IMR-90 (cell line): ENCODE results near the gene TSPAN3. TPM values are rescaled to one million over a fixed set of nuclear protein-coding genes. Genes with fewer than 3 reads are reported as not detected.

Experiments
- ATAC-seq: fragments of 200-7000 bp; cut with Tn5 transposase; 2 replicates; pipeline ENCODE4 v1.9.1; 2020; ENCODE audit warnings: low read depth, mild to moderate bottlenecking, moderate library complexity
- BruUV-seq: library from RNA; stranded (reverse); fragments of 400-500 nt; replicated peaks from 2 replicates; lab custom pipeline; 2021; lab: Mats Ljungman, UMichigan
- CTCF ChIA-PET: fragments of 300-600 bp; formaldehyde crosslinking; extraction: SDS; loops from one replicate; lab custom pipeline; 2021; ENCODE audit warnings: antibody characterized with exemption; lab: Yijun Ruan, JAX
- POLR2A ChIA-PET: fragments of 300-600 bp; sonication (Branson Sonifier 250); formaldehyde crosslinking; loops from one replicate; lab custom pipeline; 2022; ENCODE audit warnings: antibody characterized with exemption; ENCODE audit not compliant: unreplicated experiment; lab: Charles Lee
- DNase-seq: peaks from one replicate; pipeline ENCODE4 v3.0.0; 2013
- H2AFZ ChIP-seq: replicated peaks from 2 replicates; pipeline ENCODE3; 2013; ENCODE audit warnings: low read length, mild to moderate bottlenecking; ENCODE audit not compliant: poor library complexity
- H2AK5ac ChIP-seq: 2 replicates; pipeline ENCODE4 v1.6.1; 2013; ENCODE audit warnings: low read depth, low read length, inconsistent platforms
- H2AK9ac ChIP-seq: replicated peaks from 2 replicates; pipeline ENCODE3; 2013; ENCODE audit warnings: mild to moderate bottlenecking, low read depth, low read length, moderate library complexity; ENCODE audit not compliant: poor library complexity
- H2BK120ac ChIP-seq: 2 replicates; pipeline ENCODE4 v1.6.1; 2013; ENCODE audit warnings: low read depth, low read length, inconsistent platforms
- H2BK15ac ChIP-seq: 3 replicates; pipeline ENCODE4 v1.6.1; 2013; ENCODE audit warnings: low read depth, low read length, inconsistent platforms
- H2BK20ac ChIP-seq: 2 replicates; pipeline ENCODE4 v1.6.1; 2013; ENCODE audit warnings: low read depth, mild to moderate bottlenecking, inconsistent platforms, low read length, moderate library complexity
- H2BK5ac ChIP-seq: 2 replicates; pipeline ENCODE4 v1.6.1; 2013; ENCODE audit warnings: mild to moderate bottlenecking, low read depth, low read length, inconsistent platforms; ENCODE audit not compliant: poor library complexity, severe bottlenecking
- H3K14ac ChIP-seq: replicated peaks from 2 replicates; pipeline ENCODE4 v1.6.1; 2013; ENCODE audit warnings: low read depth, low read length, inconsistent platforms
- H3K18ac ChIP-seq: 2 replicates; pipeline ENCODE4 v1.6.1; 2013; ENCODE audit warnings: low read depth, low read length, control low read depth
- H3K23ac ChIP-seq: 2 replicates; pipeline ENCODE4 v1.6.1; 2013; ENCODE audit warnings: low read depth, low read length, inconsistent platforms
- H3K27ac ChIP-seq: 2 replicates; pipeline ENCODE4 v1.5.1; 2013; ENCODE audit warnings: mild to moderate bottlenecking, control low read depth, low read length; ENCODE audit not compliant: insufficient read depth
- H3K27me3 ChIP-seq: 2 replicates; pipeline ENCODE4 v1.6.1; 2013; ENCODE audit warnings: low read length; ENCODE audit not compliant: control insufficient read depth, insufficient read depth
- H3K36me3 ChIP-seq: 2 replicates; pipeline ENCODE4 v1.6.1; 2013; ENCODE audit warnings: low read length, mixed read lengths; ENCODE audit not compliant: control insufficient read depth, insufficient read depth
- H3K4ac ChIP-seq: 2 replicates; pipeline ENCODE4 v1.6.1; 2013; ENCODE audit warnings: low read depth, low read length, inconsistent platforms
- H3K4me1 ChIP-seq: 2 replicates; pipeline ENCODE4 v1.6.1; 2013; ENCODE audit warnings: low read length, mixed read lengths; ENCODE audit not compliant: control insufficient read depth, insufficient read depth
- H3K4me2 ChIP-seq: 2 replicates; pipeline ENCODE4 v1.6.1; 2013; ENCODE audit warnings: low read depth, mild to moderate bottlenecking, control low read depth, low read length, moderate library complexity
- H3K4me3 ChIP-seq: 2 replicates; pipeline ENCODE4 v1.5.1; 2013; ENCODE audit warnings: low read depth, mild to moderate bottlenecking, control low read depth, low read length, moderate library complexity; ENCODE audit not compliant: insufficient read depth
- H3K56ac ChIP-seq: 2 replicates; pipeline ENCODE4 v1.6.1; 2013; ENCODE audit warnings: low read length, inconsistent platforms; ENCODE audit not compliant: insufficient read depth; ENCODE audit errors: extremely low read depth
- H3K79me1 ChIP-seq, 2 experiments: 2 replicates each; pipeline ENCODE4 v1.6.1; 2013; ENCODE audit warnings: low read length in 2 of 2, inconsistent platforms in 1 of 2, low read depth in 1 of 2
- H3K9ac ChIP-seq: 2 replicates; pipeline ENCODE4 v1.6.1; 2013; ENCODE audit warnings: low read depth, low read length, control low read depth
- H3K9me1 ChIP-seq: 2 replicates; pipeline ENCODE4 v1.6.1; 2013; ENCODE audit warnings: low read length, inconsistent platforms; ENCODE audit not compliant: insufficient read depth
- H3K9me3 ChIP-seq: 2 replicates; pipeline ENCODE4 v1.6.1; 2013; ENCODE audit warnings: low read length; ENCODE audit not compliant: control insufficient read depth, insufficient read depth
- H4K20me1 ChIP-seq: 2 replicates; pipeline ENCODE4 v1.6.1; 2013; ENCODE audit warnings: low read length, inconsistent platforms; ENCODE audit not compliant: insufficient read depth
- H4K5ac ChIP-seq: 2 replicates; pipeline ENCODE4 v1.6.1; 2013; ENCODE audit warnings: mild to moderate bottlenecking, low read depth, low read length, control low read depth
- H4K8ac ChIP-seq, 2 experiments: 2 replicates each; pipeline ENCODE4 v1.6.1; 2013; ENCODE audit warnings: low read depth in 2 of 2, low read length in 2 of 2, control low read depth in 1 of 2, inconsistent platforms in 1 of 2
- H4K91ac ChIP-seq: 2 replicates; pipeline ENCODE4 v1.6.1; 2013; ENCODE audit warnings: low read depth, low read length, inconsistent platforms; ENCODE audit not compliant: insufficient read depth
- BHLHE40 ChIP-seq: fragments of 150-350 bp; IDR thresholded peaks from 2 replicates; pipeline ENCODE4 v1.6.1; 2016; ENCODE audit warnings: mild to moderate bottlenecking, low read depth, low read length
- CHD1 ChIP-seq: IDR thresholded peaks from 2 replicates; pipeline ENCODE4 v1.6.1; 2012; ENCODE audit warnings: low read depth, low read length, improper control_type of control experiment
- FOS ChIP-seq: fragments of 150-350 bp; IDR thresholded peaks from 2 replicates; pipeline ENCODE4 v1.6.1; 2016; ENCODE audit warnings: low read depth, low read length
- MAFK ChIP-seq: IDR thresholded peaks from 2 replicates; pipeline ENCODE4 v1.6.1; 2012; ENCODE audit warnings: low read depth, low read length, improper control_type of control experiment
- MAZ ChIP-seq: IDR thresholded peaks from 2 replicates; pipeline ENCODE4 v1.6.1; 2012; ENCODE audit warnings: low read depth, mild to moderate bottlenecking, low read length, improper control_type of control experiment, moderate library complexity, borderline replicate concordance
- MXI1 ChIP-seq: IDR thresholded peaks from 2 replicates; pipeline ENCODE4 v1.6.1; 2012; ENCODE audit warnings: low read depth, mild to moderate bottlenecking, low read length, moderate library complexity, borderline replicate concordance
- POLR2A ChIP-seq: IDR thresholded peaks from 2 replicates; pipeline ENCODE4 v1.6.1; 2012; ENCODE audit warnings: mild to moderate bottlenecking, low read depth, low read length
- RAD21 ChIP-seq: IDR thresholded peaks from 2 replicates; pipeline ENCODE4 v1.6.1; 2012; ENCODE audit warnings: low read length, improper control_type of control experiment
- RCOR1 ChIP-seq: IDR thresholded peaks from 2 replicates; pipeline ENCODE4 v1.6.1; 2012; ENCODE audit warnings: mild to moderate bottlenecking, low read length, improper control_type of control experiment; ENCODE audit not compliant: insufficient replicate concordance
- RFX5 ChIP-seq: IDR thresholded peaks from 2 replicates; pipeline ENCODE4 v1.8.0; 2012; ENCODE audit warnings: low read depth, mild to moderate bottlenecking, low read length, moderate library complexity
- SMC3 ChIP-seq: fragments of 150-350 bp; IDR thresholded peaks from 2 replicates; pipeline ENCODE4 v1.6.1; 2016; ENCODE audit warnings: low read depth, mild to moderate bottlenecking, antibody characterized with exemption, low read length, moderate library complexity
- USF2 ChIP-seq: fragments of 150-350 bp; IDR thresholded peaks from 2 replicates; pipeline ENCODE4 v1.6.1; 2017; ENCODE audit warnings: mild to moderate bottlenecking, antibody characterized with exemption, low read length, low read depth
- WGBS, 2 experiments: methylation state at CpG; one replicate each; pipeline versions ENCODE4 v1.1.5 to v1.1.7; 2013; ENCODE audit warnings: missing lambda C conversion rate in 2 of 2; ENCODE audit not compliant: insufficient read length in 1 of 2; ENCODE audit errors: extremely low coverage in 2 of 2; 5-methylcytosine and 5-hydroxymethylcytosine counted together
- dilution Hi-C: fragments of 300-500 bp; cut with HindIII; formaldehyde crosslinking; loops from one replicate; pipeline ENCODE4 v1.14.3; 2018; ENCODE audit warnings: low sequenced_read_pairs; ENCODE audit not compliant: unreplicated experiment
- in situ Hi-C: fragments of 300-500 bp; cut with MboI; formaldehyde crosslinking; loops from 3 replicates; pipeline ENCODE4 v1.14.3; 2019; ENCODE audit warnings: low sequenced_read_pairs, inconsistent platforms, mixed read lengths
- intact Hi-C: fragments of 100-400 bp; cut with micrococcal nuclease; formaldehyde crosslinking; loops from 2 replicates; pipeline ENCODE4 v1.10.0; 2022
- polyA plus RNA-seq, 3 experiments: library from polyadenylated mRNA; depleted of rRNA; stranded (reverse); fragments of >200 nt; gene quantifications; 2 replicates each; pipeline ENCODE4 v1.2.3, GENCODE V29; 2012; ENCODE audit warnings: low replicate concordance in 1 of 3
- total RNA-seq: library from RNA; depleted of rRNA; stranded (reverse); fragments of >200 nt; gene quantifications from 2 replicates; pipeline ENCODE4 v1.2.3, GENCODE V29; 2012
- TF ChIP-seq, protein P1 (sequence below): conservative IDR thresholded peaks from 2 replicates; pipeline ENCODE4 v1.5.1; 2012; ENCODE audit warnings: mild to moderate bottlenecking, low read depth, low read length, improper control_type of control experiment

TSPAN3 gene
- total and polyA plus RNA-seq, 2 of the 4 experiments (the other 2 are of a cell fraction): 270 to 295 TPM

GRCh38 chr15:77083381-77084160 is 12.7 kb upstream of the TSPAN3 start (continued):
- TF ChIP-seq RFX5: no peak

DNA sequence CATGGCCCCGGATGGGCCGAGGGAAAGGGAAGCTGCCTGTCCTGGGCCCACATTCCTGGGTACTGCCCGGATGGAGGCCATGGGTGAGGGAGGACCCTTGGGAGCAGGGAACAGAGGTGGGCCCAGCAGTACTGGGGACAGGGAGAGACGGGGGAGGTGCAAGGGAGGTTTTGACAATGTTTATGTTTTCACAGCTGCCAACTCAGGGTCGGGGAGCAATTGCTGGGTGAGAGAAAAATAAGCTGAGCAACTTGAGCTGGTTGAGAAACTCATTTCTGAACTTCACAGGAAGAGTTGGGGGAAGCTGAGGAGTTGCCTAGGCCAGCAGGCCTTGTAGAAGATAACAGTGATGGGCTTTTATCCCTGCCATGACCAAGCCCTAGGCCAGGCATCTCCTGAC is 11.1 kb upstream of the TSPAN3 start:
- dilution Hi-C loops (no loop called here), in situ Hi-C loops (no loop called here)
- H2BK20ac ChIP-seq: no peak overlapping the region
- TF ChIP-seq RAD21 (no peak), RCOR1 (no peak), MAFK (no peak), MXI1 (no peak), FOS (no peak), POLR2A (no peak), MAZ (no peak), SMC3 (no peak), BHLHE40 (no peak), RFX5 (no peak), CHD1 (no peak), USF2 (no peak)
- TF ChIP-seq, protein P1, sequence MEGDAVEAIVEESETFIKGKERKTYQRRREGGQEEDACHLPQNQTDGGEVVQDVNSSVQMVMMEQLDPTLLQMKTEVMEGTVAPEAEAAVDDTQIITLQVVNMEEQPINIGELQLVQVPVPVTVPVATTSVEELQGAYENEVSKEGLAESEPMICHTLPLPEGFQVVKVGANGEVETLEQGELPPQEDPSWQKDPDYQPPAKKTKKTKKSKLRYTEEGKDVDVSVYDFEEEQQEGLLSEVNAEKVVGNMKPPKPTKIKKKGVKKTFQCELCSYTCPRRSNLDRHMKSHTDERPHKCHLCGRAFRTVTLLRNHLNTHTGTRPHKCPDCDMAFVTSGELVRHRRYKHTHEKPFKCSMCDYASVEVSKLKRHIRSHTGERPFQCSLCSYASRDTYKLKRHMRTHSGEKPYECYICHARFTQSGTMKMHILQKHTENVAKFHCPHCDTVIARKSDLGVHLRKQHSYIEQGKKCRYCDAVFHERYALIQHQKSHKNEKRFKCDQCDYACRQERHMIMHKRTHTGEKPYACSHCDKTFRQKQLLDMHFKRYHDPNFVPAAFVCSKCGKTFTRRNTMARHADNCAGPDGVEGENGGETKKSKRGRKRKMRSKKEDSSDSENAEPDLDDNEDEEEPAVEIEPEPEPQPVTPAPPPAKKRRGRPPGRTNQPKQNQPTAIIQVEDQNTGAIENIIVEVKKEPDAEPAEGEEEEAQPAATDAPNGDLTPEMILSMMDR: no peak

More for the DNA sequence above, 11.1 kb upstream of the TSPAN3 start:
- peak overlapping the region; percentile 26 for H2AK9ac ChIP-seq
- BruUV-seq: no TSS peak
- H3K9me1 ChIP-seq: peaks cover 13% of the 10 kb centered on the region
- no peaks in the 10 kb centered on the region for H3K79me1 ChIP-seq
- no peaks in the 10 kb centered on the region for H3K27me3 ChIP-seq
- H3K18ac ChIP-seq: no peak overlapping the region
- ATAC-seq: peak; percentile 50
- H2BK5ac ChIP-seq: no peak overlapping the region
- H2BK15ac ChIP-seq: no peak overlapping the region
- no peak overlapping the region for H3K4me3 ChIP-seq
- no peak overlapping the region for H4K5ac ChIP-seq
- no peaks in the 10 kb centered on the region for H3K9me3 ChIP-seq
- no peak overlapping the region for H3K56ac ChIP-seq
- no CpG with 5 or more reads among the region's 5 CpGs for WGBS, 2 experiments
- H4K20me1 ChIP-seq: no peaks in the 10 kb centered on the region
- no peak overlapping the region for H2BK120ac ChIP-seq
- H3K14ac ChIP-seq: no peak overlapping the region
- H3K4me2 ChIP-seq: no peak overlapping the region
- peak overlapping the region; percentile 32; the same call in 1 of the 2 replicates for H3K4ac ChIP-seq
- peak overlapping the region in 1 of 2 experiments; percentile 7; a peak in 1 of 4 replicates for H4K8ac ChIP-seq
- CTCF ChIA-PET: interaction anchor here (0.8 kb wide), 1 partner anchor 11 kb away, joined by 3 read pairs; the partner anchor contains the start of gene TSPAN3
- H2AFZ ChIP-seq: peak overlapping the region; percentile 44
- no peaks in the 10 kb centered on the region for H3K36me3 ChIP-seq
- H3K27ac ChIP-seq: no peak overlapping the region
- POLR2A ChIA-PET: interaction anchor here (0.6 kb wide), 1 partner anchor 508 kb away, joined by 6 read pairs; no protein-coding TSS in a partner anchor
- peaks cover 18% of the 10 kb centered on the region for H3K4me1 ChIP-seq
- no peak overlapping the region for H3K9ac ChIP-seq
- peak; percentile 40 for DNase-seq
- no peak overlapping the region for H4K91ac ChIP-seq
- no peak overlapping the region for H3K23ac ChIP-seq
- H2AK5ac ChIP-seq: no peak overlapping the region
- intact Hi-C loops: no loop called here
